HepG2 (cell line): ENCODE results near the gene ADPGK. TPM values are rescaled to one million over a fixed set of nuclear protein-coding genes. Genes with fewer than 3 reads are reported as not detected.

Experiments
- ASH2L ChIP-seq: fragments of 300-600, 200-600 bp; sonication (generic); IDR thresholded peaks from 2 replicates; pipeline ENCODE4 v1.7.0; 2017; ENCODE audit warnings: low read depth, mild to moderate bottlenecking, moderate library complexity, mixed read lengths, low read length; ENCODE audit not compliant: insufficient read length
- CBX1 ChIP-seq: IDR thresholded peaks from one replicate; pipeline ENCODE4 v1.6.1; 2016; ENCODE audit warnings: antibody characterized with exemption, low read depth
- CC2D1A ChIP-seq: sonication (generic); formaldehyde crosslinking; IDR thresholded peaks from 2 replicates; pipeline ENCODE4 v1.8.1; 2023; ENCODE audit warnings: mild to moderate bottlenecking, missing genetic modification reagents
- CENPX ChIP-seq: sonication (generic); formaldehyde crosslinking; IDR thresholded peaks from 2 replicates; pipeline ENCODE4 v1.9.0; 2021; ENCODE audit warnings: mild to moderate bottlenecking, missing genetic modification reagents, moderate library complexity
- GABPA ChIP-seq, 2 experiments: IDR thresholded peaks; 2 replicates each; pipeline ENCODE4 v1.6.1; 2011 to 2016; ENCODE audit warnings: low read depth in 2 of 2, low read length in 1 of 2, missing biosample characterization in 1 of 2, missing genetic modification characterization in 1 of 2
- HCFC1 ChIP-seq: fragments of 150-350 bp; IDR thresholded peaks from 2 replicates; pipeline ENCODE4 v1.6.1; 2014; ENCODE audit warnings: low read depth, low read length
- HNF4A ChIP-seq: sonication (generic); formaldehyde crosslinking; IDR thresholded peaks from 2 replicates; pipeline ENCODE4 v1.4.0; 2020; ENCODE audit warnings: missing genetic modification reagents
- KDM4B ChIP-seq: sonication (generic); formaldehyde crosslinking; IDR thresholded peaks from 2 replicates; pipeline ENCODE4 v1.4.0; 2020; ENCODE audit warnings: missing genetic modification reagents
- MAFG ChIP-seq: sonication (generic); formaldehyde crosslinking; IDR thresholded peaks from 2 replicates; pipeline ENCODE4 v1.5.1; 2020; ENCODE audit warnings: mild to moderate bottlenecking, missing genetic modification reagents
- MAFK ChIP-seq, 2 experiments: IDR thresholded peaks in 1 of 2; conservative IDR thresholded peaks in 1 of 2; 2 replicates each; pipeline ENCODE4 v1.6.1; 2011; ENCODE audit warnings: improper control_type of control experiment in 2 of 2, low read length in 2 of 2
- MYPOP ChIP-seq: sonication (generic); formaldehyde crosslinking; IDR thresholded peaks from 2 replicates; pipeline ENCODE4 v1.8.1; 2023; ENCODE audit warnings: mild to moderate bottlenecking, moderate library complexity, missing genetic modification reagents
- NFE2L1 ChIP-seq: sonication (generic); formaldehyde crosslinking; IDR thresholded peaks from 2 replicates; pipeline ENCODE4 v1.4.0; 2020; ENCODE audit warnings: missing genetic modification reagents, mild to moderate bottlenecking, borderline replicate concordance
- NR2F1 ChIP-seq, 2 experiments: fragments of 450-650 bp in 1 of 2; formaldehyde crosslinking in 1 of 2; IDR thresholded peaks; 2 replicates each; pipeline versions ENCODE4 v1.5.0 to v1.6.1; 2016 to 2020; ENCODE audit warnings: mild to moderate bottlenecking in 1 of 2, missing compliant biosample characterization in 1 of 2, missing genetic modification reagents in 1 of 2, moderate library complexity in 1 of 2
- NR2F2 ChIP-seq: IDR thresholded peaks from 2 replicates; pipeline ENCODE4 v1.6.1; 2012; ENCODE audit warnings: low read depth, inconsistent platforms, borderline replicate concordance
- PCBP1 ChIP-seq: fragments of 200-400 bp; formaldehyde crosslinking; IDR thresholded peaks from 2 replicates; pipeline ENCODE4 v1.6.1; 2017; ENCODE audit warnings: mild to moderate bottlenecking, low read depth, low read length, borderline replicate concordance
- PHF21A ChIP-seq: sonication (generic); formaldehyde crosslinking; IDR thresholded peaks from 2 replicates; pipeline ENCODE4 v1.5.0; 2020; ENCODE audit warnings: mild to moderate bottlenecking, missing genetic modification reagents
- REL ChIP-seq: sonication (generic); formaldehyde crosslinking; conservative IDR thresholded peaks from 2 replicates; pipeline ENCODE4 v1.8.0; 2022; ENCODE audit warnings: mild to moderate bottlenecking, missing genetic modification reagents, moderate library complexity
- SUZ12 ChIP-seq: fragments of 150-350 bp; IDR thresholded peaks from 2 replicates; pipeline ENCODE4 v1.6.1; 2014; ENCODE audit warnings: low read depth, low read length
- ZBTB8A ChIP-seq: sonication (generic); formaldehyde crosslinking; IDR thresholded peaks from 2 replicates; pipeline ENCODE4 v1.4.0; 2020; ENCODE audit warnings: mild to moderate bottlenecking, low read depth, missing genetic modification reagents, borderline replicate concordance
- ZNF124 ChIP-seq: sonication (generic); formaldehyde crosslinking; IDR thresholded peaks from 2 replicates; pipeline ENCODE4 v1.4.0; 2020; ENCODE audit warnings: missing genetic modification reagents
- ZNF343 ChIP-seq: sonication (generic); formaldehyde crosslinking; IDR thresholded peaks from 2 replicates; pipeline ENCODE4 v1.4.0; 2020; ENCODE audit warnings: mild to moderate bottlenecking, missing genetic modification reagents
- ZNF441 ChIP-seq: sonication (generic); formaldehyde crosslinking; IDR thresholded peaks from 2 replicates; pipeline ENCODE4 v1.7.0; 2021; ENCODE audit warnings: missing genetic modification reagents, borderline replicate concordance
- ZNF567 ChIP-seq: sonication (generic); formaldehyde crosslinking; IDR thresholded peaks from 2 replicates; pipeline ENCODE4 v1.8.1; 2023; ENCODE audit warnings: mild to moderate bottlenecking, missing genetic modification reagents, borderline replicate concordance
- ZNF598 ChIP-seq: sonication (generic); formaldehyde crosslinking; IDR thresholded peaks from 2 replicates; pipeline ENCODE4 v1.5.1; 2020; ENCODE audit warnings: mild to moderate bottlenecking, missing genetic modification reagents, borderline replicate concordance
- ZNF724P ChIP-seq: sonication (generic); formaldehyde crosslinking; IDR thresholded peaks from 2 replicates; pipeline ENCODE4 v1.8.0; 2022; ENCODE audit warnings: missing genetic modification reagents, borderline replicate concordance
- ZNF790 ChIP-seq: sonication (generic); formaldehyde crosslinking; IDR thresholded peaks from 2 replicates; pipeline ENCODE4 v1.8.0; 2022; ENCODE audit warnings: missing genetic modification reagents, mild to moderate bottlenecking, borderline replicate concordance
- ZNF850 ChIP-seq: sonication (generic); formaldehyde crosslinking; conservative IDR thresholded peaks from 2 replicates; pipeline ENCODE4 v1.9.0; 2021; ENCODE audit warnings: mild to moderate bottlenecking, missing genetic modification reagents
- ZZZ3 ChIP-seq: sonication (generic); formaldehyde crosslinking; IDR thresholded peaks from 2 replicates; pipeline ENCODE4 v1.4.0; 2020; ENCODE audit warnings: missing genetic modification reagents, mild to moderate bottlenecking, borderline replicate concordance
- polyA plus RNA-seq, 8 experiments: library from polyadenylated mRNA; depleted of rRNA in 3 of 8; stranded (reverse) in 7 of 8; unstranded in 1 of 8; fragments of >200 nt; fragmentation: Illumina TruSeq in 4 of 8; extraction: Trizol in 4 of 8; gene quantifications; 2 replicates each; pipeline versions ENCODE4 v1.2.1 to v1.2.3, GENCODE V29; 2011 to 2016; ENCODE audit warnings: low read depth in 4 of 8, missing spikeins in 1 of 8, mixed read lengths in 1 of 8; ENCODE audit not compliant: insufficient read depth in 1 of 8
- total RNA-seq, 5 experiments: library from RNA; depleted of rRNA; stranded (reverse); fragments of >200 nt; fragmentation: Illumina TruSeq; extraction: Trizol; gene quantifications; 2 replicates each; pipeline ENCODE4 v1.2.3, GENCODE V29; 2016; ENCODE audit warnings: low read depth in 1 of 5
- TF ChIP-seq, protein P1 (sequence below): sonication (generic); formaldehyde crosslinking; IDR thresholded peaks from 2 replicates; pipeline ENCODE4 v1.9.0; 2021; ENCODE audit warnings: missing genetic modification reagents, mild to moderate bottlenecking, borderline replicate concordance

The ADPGK gene
- total and polyA plus RNA-seq, 2 of the 13 experiments (the other 11 are each of a cell fraction or from before 2014, with no cell fraction given): 61.6 to 67.5 TPM

GRCh38 chr15:72783640-72784455 lies at the start of gene ADPGK (continued):
- TF ChIP-seq ZNF850 (0 out of 2 replicates have a peak, but pooled peaks have one; percentile 41), ZNF598 (CRISPR knock-in tag) (peak; percentile 72; the same call in 1 of the 2 replicates), GABPA (IDR thresholded peaks at IDR 0.05; ENCODE audit: low read depth, low read length) (peak; percentile 14; the same call in 1 of the 2 replicates), GABPA (CRISPR knock-in tag; IDR thresholded peaks at IDR 0.05; ENCODE audit: low read depth) (peak; percentile 65), REL (CRISPR knock-in tag) (peak; percentile 83), HNF4A (CRISPR knock-in tag) (no peak), ZNF124 (CRISPR knock-in tag) (peak; percentile 93), KDM4B (CRISPR knock-in tag) (0 out of 2 replicates have a peak, but pooled peaks have one; percentile 23), CBX1 (peak; percentile 66), CENPX (CRISPR knock-in tag) (no peak), ASH2L (peak; percentile 91), HCFC1 (peak; percentile 85), ZNF343 (peak; percentile 96; the same call in 1 of the 2 replicates), NR2F2 (peak; percentile 20; the same call in 1 of the 2 replicates), ZBTB8A (CRISPR knock-in tag) (0 out of 2 replicates have a peak, but pooled peaks have one; percentile 77), NFE2L1 (CRISPR knock-in tag) (no peak), MAFK (conservative IDR thresholded peaks at IDR 0.05 in 1 of 2, IDR thresholded peaks at IDR 0.05 in 1 of 2; ENCODE audit: low read length in 2 of 2) (no peak), SUZ12 (no peak), PHF21A (peak; percentile 26; the same call in 1 of the 2 replicates), MYPOP (CRISPR knock-in tag) (peak; percentile 74), NR2F1 (CRISPR knock-in tag; IDR thresholded peaks at IDR 0.05) (no peak), ZNF441 (CRISPR knock-in tag) (peak; percentile 58), PCBP1 (0 out of 2 replicates have a peak, but pooled peaks have one; percentile 58), ZNF790 (CRISPR knock-in tag) (peak; percentile 50; the same call in 1 of the 2 replicates), CC2D1A (CRISPR knock-in tag) (no peak), ZNF567 (CRISPR knock-in tag) (no peak), ZZZ3 (peak; percentile 56; the same call in 1 of the 2 replicates), ZNF724P (CRISPR knock-in tag) (no peak; the same call in 1 of the 2 replicates), MAFG (CRISPR knock-in tag) (no peak)
- TF ChIP-seq, protein P1, sequence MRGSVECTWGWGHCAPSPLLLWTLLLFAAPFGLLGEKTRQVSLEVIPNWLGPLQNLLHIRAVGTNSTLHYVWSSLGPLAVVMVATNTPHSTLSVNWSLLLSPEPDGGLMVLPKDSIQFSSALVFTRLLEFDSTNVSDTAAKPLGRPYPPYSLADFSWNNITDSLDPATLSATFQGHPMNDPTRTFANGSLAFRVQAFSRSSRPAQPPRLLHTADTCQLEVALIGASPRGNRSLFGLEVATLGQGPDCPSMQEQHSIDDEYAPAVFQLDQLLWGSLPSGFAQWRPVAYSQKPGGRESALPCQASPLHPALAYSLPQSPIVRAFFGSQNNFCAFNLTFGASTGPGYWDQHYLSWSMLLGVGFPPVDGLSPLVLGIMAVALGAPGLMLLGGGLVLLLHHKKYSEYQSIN: no peak
